ENCODE data around the gene RSRC2.
"Not testable (repeated sequence)": the region's sequence is repeated elsewhere in the genome, so short reads cannot be mapped to it uniquely, and the experiment has no call there.

The RSRC2 gene

GRCh38 chr12:122484385-122484784 lies 42.4 kb downstream of the RSRC2 start:
- DNase-seq (ENCODE audit: low read depth): not testable (repeated sequence)

- no peak for DNase-seq (ENCODE audit: low read depth)
Observed at GRCh38 chr12:122483969-122484368, 42.8 kb downstream of the RSRC2 start.

GRCh38 chr12:122481861-122482260 lies 44.9 kb downstream of the RSRC2 start:
- DNase-seq (ENCODE audit: low read depth): no peak

- DNase-seq (ENCODE audit: low read depth): no peak
Observed at GRCh38 chr12:122480753-122481152, 46.0 kb downstream of the RSRC2 start.

- DNase-seq (ENCODE audit: low read depth): no peak
Observed at GRCh38 chr12:122474324-122474716, 52.4 kb downstream of the RSRC2 start.

GRCh38 chr12:122473543-122474323 lies 53.0 kb downstream of the RSRC2 start:
- DNase-seq (ENCODE audit: low read depth): no peak

GRCh38 chr12:122471324-122472226 lies 55.2 kb downstream of the RSRC2 start:
- peak; percentile 68 for DNase-seq (ENCODE audit: low read depth)

- DNase-seq (ENCODE audit: low read depth): not testable (repeated sequence)
Observed at GRCh38 chr12:122470576-122470975, 56.2 kb downstream of the RSRC2 start.

- not testable (repeated sequence) for DNase-seq (ENCODE audit: low read depth)
Observed at GRCh38 chr12:122469856-122470255, 56.9 kb downstream of the RSRC2 start.

- DNase-seq (ENCODE audit: low read depth): no peak
Observed at GRCh38 chr12:122467983-122468382, 58.8 kb downstream of the RSRC2 start.

- peak; percentile 96 for DNase-seq (ENCODE audit: low read depth)
Observed at GRCh38 chr12:122464317-122465042, 62.3 kb downstream of the RSRC2 start.

- no peak for DNase-seq (ENCODE audit: low read depth)
Observed at GRCh38 chr12:122460641-122461040, 66.1 kb downstream of the RSRC2 start.

GRCh38 chr12:122460061-122460460 lies 66.7 kb downstream of the RSRC2 start:
- no peak for DNase-seq (ENCODE audit: low read depth)

GRCh38 chr12:122459211-122459610 lies 67.5 kb downstream of the RSRC2 start:
- no peak for DNase-seq (ENCODE audit: low read depth)

GRCh38 chr12:122458105-122459035 lies 68.4 kb downstream of the RSRC2 start:
- DNase-seq (ENCODE audit: low read depth): no peak

GRCh38 chr12:122457627-122458026 lies 69.1 kb downstream of the RSRC2 start:
- no peak for DNase-seq (ENCODE audit: low read depth)

GRCh38 chr12:122454739-122455138 lies 72.0 kb downstream of the RSRC2 start:
- DNase-seq (ENCODE audit: low read depth): no peak

GRCh38 chr12:122454250-122454721 lies 72.5 kb downstream of the RSRC2 start:
- no peak for DNase-seq (ENCODE audit: low read depth)

Data from stromal cell of bone marrow (primary cell).